ENCODE results near the gene MGAT3.

The MGAT3 gene

DNA sequence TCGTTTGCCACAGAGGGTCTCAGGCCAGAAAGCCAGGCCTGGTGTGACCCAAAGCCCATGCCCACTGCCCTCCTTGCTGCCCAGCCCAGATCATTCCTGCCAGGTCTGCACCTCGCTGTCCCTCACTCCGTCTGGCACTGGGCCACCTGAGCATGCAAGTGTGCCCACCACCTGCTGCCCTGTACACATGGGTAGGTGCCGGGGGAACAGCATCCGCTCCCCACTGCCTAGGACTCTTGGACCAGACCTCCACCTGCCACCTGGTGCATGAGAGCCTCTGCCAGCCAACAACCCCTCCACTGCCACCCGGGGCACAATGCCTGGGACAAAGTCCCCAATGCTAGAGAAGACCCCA, 12.5 kb downstream of the MGAT3 start:
- TF ChIP-seq NFRKB (IDR thresholded peaks at IDR 0.05): no peak
- ChIA-PET POLR2A (no interaction called here), CTCF (no interaction called here)
- DNase-seq (ENCODE audit: extremely low spot score): no peak

DNA sequence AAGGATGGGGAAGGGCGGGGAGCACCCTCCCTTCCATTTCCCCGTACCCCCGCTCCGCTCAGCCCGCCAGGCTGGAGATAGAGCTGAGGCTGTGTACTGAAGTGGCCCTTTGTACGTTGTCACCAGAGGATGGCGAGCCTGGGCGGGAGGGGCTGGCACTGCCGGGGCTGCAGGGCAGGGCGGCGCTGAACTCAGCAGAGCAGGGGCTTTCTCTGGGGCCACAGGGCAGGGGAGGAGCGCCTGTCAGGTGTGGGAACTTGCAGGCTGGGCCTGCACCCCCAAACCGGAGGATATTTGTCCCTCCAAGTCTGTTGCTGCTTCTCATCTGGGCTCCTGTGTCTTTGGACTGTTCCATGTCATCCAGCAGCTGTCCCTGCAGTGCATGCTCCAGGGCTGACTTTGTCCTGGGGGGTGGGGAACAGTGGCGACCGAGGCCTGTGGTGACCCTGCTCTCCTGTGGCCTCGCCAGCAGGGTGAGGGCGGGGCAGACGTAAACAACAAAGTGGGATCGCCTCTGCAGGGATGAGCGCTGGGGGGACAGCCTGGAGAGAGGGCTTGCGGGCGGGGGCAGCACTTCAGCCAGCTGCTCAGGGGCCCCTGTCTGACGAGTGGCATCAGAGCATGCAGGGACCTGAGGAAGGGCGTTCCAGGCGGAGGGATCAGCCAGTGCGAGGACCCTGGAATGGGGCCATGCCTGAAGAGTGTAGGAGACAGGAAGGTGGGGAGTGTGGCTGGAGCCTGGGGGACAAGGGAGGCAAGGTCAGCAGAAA, 13.1 kb downstream of the MGAT3 start:
- CTCF ChIA-PET: no interaction called here
- TF ChIP-seq SUZ12 (IDR thresholded peaks at IDR 0.05) (no peak), ARNT (IDR thresholded peaks at IDR 0.05) (no peak)
- POLR2A ChIA-PET: no interaction called here
- no peak for DNase-seq (ENCODE audit: extremely low spot score)

DNA sequence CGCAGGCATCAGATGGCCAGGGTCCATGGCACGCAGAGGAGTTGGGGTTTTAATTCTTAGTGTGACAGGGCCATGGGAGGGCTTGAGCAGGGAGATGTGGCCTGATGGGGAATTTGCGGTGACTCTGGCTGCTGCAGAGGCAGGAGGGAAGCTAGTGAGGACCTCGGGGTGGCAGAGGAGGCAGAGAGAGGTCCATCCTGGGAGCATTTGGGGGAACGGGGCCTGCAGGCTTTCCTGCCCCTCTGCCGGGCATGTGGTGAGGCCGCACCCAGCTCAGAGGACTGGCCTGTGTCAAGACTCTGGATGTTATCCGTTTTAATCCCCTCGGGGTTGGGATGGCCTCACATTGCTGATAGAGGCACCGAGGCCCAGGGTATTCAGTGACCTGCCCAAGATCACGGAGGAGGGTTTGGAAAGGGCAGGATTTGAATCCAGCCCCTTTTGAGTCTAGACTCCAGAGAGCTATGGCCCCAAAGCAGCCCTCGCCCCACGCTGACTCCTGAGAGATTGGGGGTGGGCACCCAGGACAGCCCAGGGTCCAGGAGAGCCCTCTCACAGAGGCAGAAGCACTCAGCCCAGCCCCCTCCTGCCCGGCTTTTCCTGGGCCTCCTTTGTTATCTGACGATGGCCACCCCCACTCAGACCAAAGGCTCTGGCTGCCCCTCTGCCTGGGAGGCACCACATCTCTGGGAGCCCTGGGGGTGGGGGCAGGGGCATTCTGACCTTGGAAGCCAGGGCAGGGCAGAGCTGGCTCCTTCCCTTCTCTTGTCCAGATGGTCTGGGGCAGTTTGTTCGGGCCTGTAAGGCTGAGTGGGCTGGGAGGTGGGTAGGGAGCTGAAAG, 13.9 kb downstream of the MGAT3 start:
- DNase-seq (ENCODE audit: extremely low spot score): no peak
- CTCF ChIA-PET: interaction anchor here (0.9 to 1.1 kb wide), 2 partner anchors 18 to 34 kb away, joined by 3 read pairs; no protein-coding TSS in a partner anchor
- no peak for TF ChIP-seq FOXM1 (IDR thresholded peaks at IDR 0.05; ENCODE audit: borderline replicate concordance)
- TF ChIP-seq FOXA1 (IDR thresholded peaks at IDR 0.05): no peak
- no peak for TF ChIP-seq ARNT (IDR thresholded peaks at IDR 0.05)
- no peak for TF ChIP-seq FOXK2 (IDR thresholded peaks at IDR 0.05)
- TF ChIP-seq L3MBTL2 (conservative IDR thresholded peaks at IDR 0.05): no peak
- no peak for TF ChIP-seq CTBP1 (IDR thresholded peaks at IDR 0.05; ENCODE audit: borderline replicate concordance)
- no peak for TF ChIP-seq SP1 (IDR thresholded peaks at IDR 0.05)
- no peak for TF ChIP-seq BHLHE40 (IDR thresholded peaks at IDR 0.05; ENCODE audit: borderline replicate concordance)
- TF ChIP-seq ELF4 (IDR thresholded peaks at IDR 0.05): no peak
- no peak for TF ChIP-seq TARDBP (IDR thresholded peaks at IDR 0.05)
- TF ChIP-seq LEF1 (IDR thresholded peaks at IDR 0.05; ENCODE audit: borderline replicate concordance): no peak
- TF ChIP-seq PKNOX1 (IDR thresholded peaks at IDR 0.05): no peak
- TF ChIP-seq ZNF384 (IDR thresholded peaks at IDR 0.05): no peak
- no peak for TF ChIP-seq SUZ12 (IDR thresholded peaks at IDR 0.05)
- TF ChIP-seq NFRKB (IDR thresholded peaks at IDR 0.05): no peak
- TF ChIP-seq HDGF (IDR thresholded peaks at IDR 0.05; ENCODE audit: borderline replicate concordance): no peak
- POLR2A ChIA-PET: interaction anchor here (0.7 kb wide), 1 partner anchor 36 kb away, joined by 3 read pairs; no protein-coding TSS in a partner anchor

DNA sequence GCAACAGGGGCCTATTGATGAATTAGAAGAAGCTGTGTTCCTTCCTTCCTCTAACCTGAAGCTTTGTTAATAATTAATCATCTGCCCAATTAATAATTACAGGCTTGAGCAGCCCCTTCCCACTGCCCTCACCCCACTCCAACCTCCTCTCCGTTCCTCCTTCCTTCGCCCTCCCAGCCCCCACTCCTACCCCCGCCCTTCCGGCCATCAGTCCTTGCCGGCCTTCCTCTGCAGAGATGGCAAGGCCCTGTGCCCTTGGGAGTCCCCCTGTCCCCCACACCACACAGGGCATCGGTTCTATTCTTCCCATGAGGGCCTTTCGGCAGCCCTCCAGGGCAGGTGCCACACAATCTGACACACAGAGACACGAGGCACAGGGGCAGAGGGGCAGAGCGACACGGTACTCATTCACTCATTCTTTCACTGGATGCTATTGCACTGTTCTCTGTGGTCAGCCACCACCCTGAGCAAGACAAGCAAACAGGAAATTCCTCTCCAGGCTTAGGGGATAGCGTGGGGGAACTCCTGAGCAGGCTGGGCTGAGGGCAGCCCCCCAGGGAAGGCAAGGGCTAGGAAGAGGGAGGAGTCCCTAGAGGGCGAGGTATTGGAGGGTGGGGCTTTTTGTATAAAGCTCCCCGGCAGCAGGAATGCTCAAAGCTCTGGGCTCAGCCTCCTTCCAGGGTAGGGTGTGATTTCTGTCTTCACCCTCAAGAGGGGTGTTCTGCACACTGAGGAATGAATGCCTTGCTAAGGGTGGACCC, 14.7 kb downstream of the MGAT3 start:
- no peak for TF ChIP-seq FOXA1 (IDR thresholded peaks at IDR 0.05)
- TF ChIP-seq HDGF (IDR thresholded peaks at IDR 0.05; ENCODE audit: borderline replicate concordance): no peak
- TF ChIP-seq FOXK2 (IDR thresholded peaks at IDR 0.05): no peak
- no peak for TF ChIP-seq NFRKB (IDR thresholded peaks at IDR 0.05)
- no peak for TF ChIP-seq ZNF384 (IDR thresholded peaks at IDR 0.05)
- TF ChIP-seq CTBP1 (IDR thresholded peaks at IDR 0.05; ENCODE audit: borderline replicate concordance): no peak
- TF ChIP-seq BHLHE40 (IDR thresholded peaks at IDR 0.05; ENCODE audit: borderline replicate concordance): no peak
- DNase-seq (ENCODE audit: extremely low spot score): no peak
- ChIA-PET POLR2A (interaction anchor here (0.7 to 2.1 kb wide), 3 partner anchors 37 to 153 kb away, joined by 3 to 7 read pairs (median 3); partner anchors contain the start of gene RPL3), CTCF (interaction anchor here (0.9 to 1.2 kb wide), 3 partner anchors 17 to 35 kb away, joined by 3 read pairs; no protein-coding TSS in a partner anchor)

DNA sequence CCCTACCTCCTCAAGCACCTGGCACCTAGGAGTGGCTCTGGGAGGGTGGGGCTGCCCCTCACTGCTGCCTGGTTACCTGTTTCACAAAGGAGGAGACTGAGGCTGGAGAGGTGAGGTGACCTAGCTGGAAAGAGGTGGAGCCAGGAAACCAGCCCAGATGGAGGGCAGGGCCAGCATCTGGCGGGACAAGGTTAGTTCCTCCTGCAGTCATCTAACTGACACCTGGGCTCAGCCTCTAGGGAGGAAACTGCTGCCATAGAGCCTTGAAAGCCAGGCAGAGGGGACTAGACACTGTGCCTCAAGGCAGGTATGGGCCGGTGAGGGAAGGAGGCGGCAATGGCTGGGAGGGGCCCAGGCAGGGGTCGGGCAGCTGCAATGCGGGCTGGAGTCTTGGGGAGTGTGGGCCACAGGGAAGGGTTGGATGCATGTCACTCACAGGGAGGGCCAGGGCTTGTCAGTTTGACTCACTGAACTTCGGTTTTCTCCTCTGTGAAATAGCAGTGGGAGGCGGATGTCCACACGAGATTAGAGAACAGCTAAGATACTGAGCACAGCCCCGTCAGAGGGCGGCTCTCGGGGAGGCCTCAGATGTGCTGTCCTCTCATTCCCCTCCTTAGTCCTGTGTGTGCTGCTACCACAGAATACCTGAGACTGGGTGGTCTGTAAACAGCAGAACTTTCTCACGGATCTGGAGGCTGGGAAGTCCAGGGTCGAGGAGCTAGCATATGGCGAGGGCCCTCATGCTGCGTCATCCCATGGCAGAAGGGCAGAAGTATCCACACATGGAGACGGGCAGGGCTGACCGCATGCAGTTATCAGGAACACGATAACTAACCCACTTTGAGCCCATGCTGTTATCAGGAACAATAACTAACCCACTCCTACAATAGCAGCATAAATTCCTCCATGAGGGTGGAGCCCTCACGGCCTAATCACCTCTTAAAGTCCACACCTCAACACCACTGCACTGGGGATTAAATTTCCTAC, 16.1 kb downstream of the MGAT3 start:
- CTCF ChIA-PET: interaction anchor here (0.6 to 0.7 kb wide), 2 partner anchors 56 to 323 kb away, joined by 3 read pairs; no protein-coding TSS in a partner anchor
- no peak for DNase-seq (ENCODE audit: extremely low spot score)
- no peak for TF ChIP-seq FOXM1 (IDR thresholded peaks at IDR 0.05; ENCODE audit: borderline replicate concordance)
- no peak for TF ChIP-seq CTBP1 (IDR thresholded peaks at IDR 0.05; ENCODE audit: borderline replicate concordance)
- TF ChIP-seq LEF1 (IDR thresholded peaks at IDR 0.05; ENCODE audit: borderline replicate concordance): no peak
- no peak for TF ChIP-seq PKNOX1 (IDR thresholded peaks at IDR 0.05)
- TF ChIP-seq SUZ12 (IDR thresholded peaks at IDR 0.05): no peak
- TF ChIP-seq L3MBTL2 (conservative IDR thresholded peaks at IDR 0.05): no peak
- no peak for TF ChIP-seq TARDBP (IDR thresholded peaks at IDR 0.05)
- TF ChIP-seq ZNF384 (IDR thresholded peaks at IDR 0.05): no peak
- no peak for TF ChIP-seq NFRKB (IDR thresholded peaks at IDR 0.05)
- no peak for TF ChIP-seq SP1 (IDR thresholded peaks at IDR 0.05)
- TF ChIP-seq ELF4 (IDR thresholded peaks at IDR 0.05): no peak
- no peak for TF ChIP-seq FOXA1 (IDR thresholded peaks at IDR 0.05)
- no peak for TF ChIP-seq FOXK2 (IDR thresholded peaks at IDR 0.05)
- TF ChIP-seq BHLHE40 (IDR thresholded peaks at IDR 0.05; ENCODE audit: borderline replicate concordance): no peak
- TF ChIP-seq HDGF (IDR thresholded peaks at IDR 0.05; ENCODE audit: borderline replicate concordance): no peak
- POLR2A ChIA-PET: interaction anchor here (0.9 to 2.1 kb wide), 2 partner anchors 46 to 154 kb away, joined by 3 to 7 read pairs; partner anchors contain the start of gene RPL3
